AG08396 (cell line): ENCODE results near the gene TRAPPC8.
"Not testable (repeated sequence)": the region's sequence is repeated elsewhere in the genome, so short reads cannot be mapped to it uniquely, and the experiment has no call there.

Source experiments
- DNase-seq: peaks from one replicate; pipeline ENCODE4 v3.0.0; 2012; ENCODE audit warnings: low spot score, mixed read lengths

Gene TRAPPC8

GRCh38 chr18:31863103-31863502 lies 79.8 kb downstream of the TRAPPC8 start:
- no peak for DNase-seq

DNA sequence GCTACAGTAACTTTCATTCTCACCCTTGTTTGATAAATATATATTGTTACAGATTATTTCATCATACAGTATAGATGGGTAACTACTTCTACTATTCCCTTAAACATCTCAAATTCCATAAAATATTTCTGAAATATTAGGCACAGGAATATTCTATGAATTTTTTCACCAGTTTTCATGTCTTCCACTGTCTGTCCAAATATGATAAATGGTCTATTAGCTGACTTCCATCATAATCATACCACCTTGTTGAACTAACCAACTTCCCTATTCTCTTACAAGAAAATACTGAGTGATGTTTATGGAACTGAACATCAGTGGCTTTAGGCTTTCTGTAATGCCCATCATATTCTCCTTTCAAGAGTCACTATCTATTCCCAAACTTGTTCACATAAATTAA lies 82.4 kb downstream of the TRAPPC8 start:
- DNase-seq: no peak

DNA sequence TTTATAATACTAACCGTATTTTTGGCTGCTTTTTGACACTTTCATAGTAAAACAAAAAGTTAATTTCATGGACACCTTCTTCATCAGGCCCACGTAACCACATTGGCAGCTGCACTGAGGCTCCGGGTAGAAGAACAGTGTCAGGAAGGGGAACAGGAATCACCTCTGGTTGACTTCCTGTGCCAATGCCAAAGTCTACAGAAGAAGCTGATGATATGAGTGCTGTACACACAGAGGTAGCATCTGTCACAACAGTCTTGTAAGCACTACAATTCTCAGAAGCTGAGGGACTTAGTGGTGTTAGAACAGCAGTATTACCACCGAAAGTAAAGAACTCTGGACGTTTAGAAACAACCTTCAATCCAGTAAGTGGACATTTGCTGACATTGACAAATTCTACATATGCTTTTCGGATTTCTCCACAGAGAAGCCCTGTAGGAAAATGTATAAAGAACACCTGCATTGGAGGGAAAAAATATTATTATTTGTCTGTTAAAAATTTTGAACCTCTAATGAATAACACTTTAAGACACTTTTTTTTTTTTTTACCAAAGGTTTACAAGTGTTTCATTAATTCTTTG lies 85.3 kb downstream of the TRAPPC8 start:
- DNase-seq: no peak

GRCh38 chr18:31850844-31851243 lies 92.1 kb downstream of the TRAPPC8 start:
- no peak for DNase-seq

DNA sequence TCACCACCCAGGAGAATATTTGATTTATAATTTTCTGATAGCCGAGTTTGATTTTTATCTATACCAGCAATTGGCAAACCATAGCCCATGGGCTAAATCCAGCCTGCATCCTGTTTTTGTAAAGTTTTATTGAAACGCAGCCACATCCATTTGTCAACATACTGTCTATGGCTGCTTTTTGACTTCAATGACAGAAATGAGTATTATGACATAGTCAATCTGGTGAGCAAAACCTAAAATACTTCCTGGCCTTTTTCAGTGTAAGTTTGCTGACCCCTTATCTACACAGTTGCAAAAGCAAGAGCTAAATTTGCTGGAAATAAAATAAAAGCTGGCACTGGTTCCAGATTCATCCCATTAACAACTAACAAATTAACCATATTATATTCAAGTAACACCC lies 102.4 kb downstream of the TRAPPC8 start:
- no peak for DNase-seq

GRCh38 chr18:31837879-31838278 lies 105.0 kb downstream of the TRAPPC8 start:
- DNase-seq: no peak

GRCh38 chr18:31835528-31836133 lies 107.3 kb downstream of the TRAPPC8 start:
- peak; percentile 9 for DNase-seq

DNA sequence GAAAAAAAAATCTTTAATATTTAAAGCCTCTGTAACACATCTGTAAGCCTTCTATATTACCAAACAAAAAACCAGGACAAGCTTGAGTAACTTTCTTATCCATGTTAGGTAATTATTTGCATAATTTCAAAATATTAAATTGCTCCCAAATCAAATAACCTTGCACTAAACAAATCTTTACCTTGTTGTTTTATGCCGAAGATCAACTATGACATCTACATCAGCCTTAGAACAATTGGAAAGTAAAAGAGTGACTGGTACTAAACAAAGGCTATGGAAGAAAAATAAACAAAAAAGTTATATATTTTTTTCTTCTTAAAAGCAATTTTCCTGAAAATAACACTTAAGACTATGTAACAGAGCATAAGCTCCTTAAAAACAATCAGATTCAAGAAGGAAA lies 111.0 kb downstream of the TRAPPC8 start:
- no peak for DNase-seq

DNA sequence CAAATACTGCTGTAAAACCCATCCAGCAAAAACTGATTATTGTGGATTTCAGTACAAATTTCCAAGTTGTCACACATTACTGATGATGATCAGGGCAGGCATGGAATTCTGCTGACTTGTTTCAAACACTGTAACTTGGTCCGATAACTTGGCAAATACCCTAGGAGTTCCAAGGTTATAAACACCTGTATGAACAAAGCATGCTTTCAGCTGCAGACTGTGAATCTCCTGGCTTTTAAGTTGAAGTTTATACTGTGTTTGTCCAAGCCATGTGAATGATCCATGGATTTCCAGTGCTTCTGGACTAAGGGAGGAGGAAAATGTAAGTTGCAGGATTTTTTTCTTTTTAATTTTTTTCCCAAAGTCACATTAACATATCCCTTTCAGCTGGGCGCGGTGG lies 112.2 kb downstream of the TRAPPC8 start:
- no peak for DNase-seq

DNA sequence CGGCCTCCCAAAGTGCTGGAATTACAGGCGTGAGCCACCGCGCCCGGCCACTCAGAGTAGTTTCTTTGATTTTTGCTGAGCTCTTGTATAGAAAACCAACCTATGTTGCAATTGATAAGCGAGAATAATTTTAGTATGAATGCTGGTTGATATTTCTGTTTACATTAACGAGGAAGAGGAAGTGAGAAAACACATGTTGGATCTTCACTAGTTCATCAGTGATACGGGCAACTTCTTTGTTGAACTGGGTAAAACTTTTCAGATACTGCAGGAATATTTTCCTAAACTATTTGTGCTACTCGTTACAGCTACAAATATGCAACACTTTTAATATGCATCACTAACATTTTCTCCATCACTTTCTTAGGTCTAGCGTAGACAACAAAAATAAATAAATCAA lies 114.3 kb downstream of the TRAPPC8 start:
- DNase-seq: no peak

DNA sequence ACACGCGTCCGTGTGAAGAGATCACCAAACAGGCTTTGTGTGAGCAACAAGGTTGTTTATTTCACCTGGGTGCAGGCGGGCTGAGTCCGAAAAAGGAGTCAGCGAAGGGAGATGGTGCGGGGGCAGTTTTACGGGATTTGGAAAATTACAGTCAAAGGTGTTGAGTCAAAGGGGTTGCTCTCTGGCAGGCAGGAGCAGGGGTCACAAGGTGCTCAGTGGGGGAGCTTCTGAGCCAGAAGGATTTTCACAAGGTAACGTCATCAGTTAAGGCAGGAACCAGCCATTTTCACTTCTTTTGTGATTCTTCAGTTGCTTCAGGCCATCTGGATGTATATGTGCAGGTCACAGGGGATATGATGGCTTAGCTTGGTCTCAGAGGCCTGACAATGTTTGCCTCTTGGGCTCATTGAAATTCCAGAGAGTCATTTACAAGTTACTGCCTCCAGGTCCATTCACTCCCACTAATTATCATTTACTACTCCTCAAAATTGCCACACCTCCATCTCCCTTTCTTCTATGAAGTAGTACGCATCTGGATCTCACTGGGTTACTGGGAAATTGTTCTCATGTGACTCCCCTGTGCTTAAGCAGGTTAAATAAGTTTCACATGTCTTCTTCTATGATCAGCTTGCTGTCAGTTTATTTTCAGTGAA lies 116.1 kb downstream of the TRAPPC8 start:
- not testable (repeated sequence) for DNase-seq

DNA sequence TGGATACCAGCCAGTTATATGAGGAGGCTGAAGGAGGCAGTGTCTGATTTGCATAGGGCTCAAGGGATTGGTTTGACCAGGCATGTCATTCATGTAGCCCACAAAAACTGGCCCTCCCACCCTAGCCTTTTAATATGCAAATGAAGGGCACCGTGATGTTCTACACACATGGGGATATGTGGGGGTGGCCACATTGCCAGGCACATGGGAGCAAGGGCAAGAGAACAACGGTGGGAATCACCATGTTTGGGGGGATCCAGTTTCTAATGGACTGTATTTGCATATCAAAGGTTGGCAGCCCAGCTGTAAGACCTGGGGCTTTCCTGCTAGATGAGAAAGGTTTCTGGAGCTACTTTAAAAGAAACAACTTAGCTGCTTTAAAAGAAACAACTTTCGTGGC lies 117.2 kb downstream of the TRAPPC8 start:
- no peak for DNase-seq

GRCh38 chr18:31821545-31822171 lies 121.3 kb downstream of the TRAPPC8 start:
- DNase-seq: no peak

- no peak for DNase-seq
These were observed 123.1 kb downstream of the TRAPPC8 start for GRCh38 chr18:31819925-31820229.

DNA sequence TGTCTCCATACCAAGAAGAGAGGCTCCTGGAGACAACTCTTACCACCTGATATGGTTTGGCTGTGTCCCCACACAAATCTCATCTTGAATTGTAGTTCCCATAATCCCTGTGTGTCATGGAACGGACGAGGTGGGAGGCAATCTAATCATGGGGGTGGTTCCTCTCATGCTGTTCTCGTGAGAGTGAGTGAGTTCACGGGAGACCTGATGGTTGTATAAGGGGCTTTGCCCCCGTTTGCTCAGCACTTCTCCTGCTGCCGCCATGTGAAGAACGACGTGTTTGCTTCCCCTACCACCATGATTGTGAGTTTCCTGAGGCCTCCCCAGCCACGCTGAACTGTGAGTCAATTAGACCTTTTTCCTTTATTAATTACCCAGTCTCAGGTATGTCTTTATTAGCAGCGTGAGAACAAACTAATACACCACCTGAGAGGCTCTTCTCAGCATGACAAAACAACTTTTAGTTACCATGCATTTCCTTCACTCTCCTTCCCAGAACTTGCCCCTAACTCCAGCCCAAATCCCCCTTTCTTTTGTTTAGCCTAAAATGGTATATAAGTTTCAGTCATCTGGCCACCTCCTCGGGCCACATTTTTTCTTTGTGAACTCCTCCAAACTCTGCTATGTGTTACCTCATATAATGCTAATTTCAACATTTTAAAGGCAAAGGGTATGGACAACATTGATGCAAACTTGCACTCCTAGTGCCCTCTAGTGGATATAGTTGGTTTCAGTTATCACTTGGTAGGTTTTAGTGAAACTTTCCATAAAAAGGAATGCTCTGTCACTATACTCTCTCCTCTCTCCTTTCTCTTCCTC lies 123.6 kb downstream of the TRAPPC8 start:
- DNase-seq: peak; percentile 24

- DNase-seq: no peak
These were observed 128.8 kb downstream of the TRAPPC8 start for GRCh38 chr18:31814132-31814531.

- not testable (repeated sequence) for DNase-seq
These were observed 132.4 kb downstream of the TRAPPC8 start for GRCh38 chr18:31810336-31811130.

DNA sequence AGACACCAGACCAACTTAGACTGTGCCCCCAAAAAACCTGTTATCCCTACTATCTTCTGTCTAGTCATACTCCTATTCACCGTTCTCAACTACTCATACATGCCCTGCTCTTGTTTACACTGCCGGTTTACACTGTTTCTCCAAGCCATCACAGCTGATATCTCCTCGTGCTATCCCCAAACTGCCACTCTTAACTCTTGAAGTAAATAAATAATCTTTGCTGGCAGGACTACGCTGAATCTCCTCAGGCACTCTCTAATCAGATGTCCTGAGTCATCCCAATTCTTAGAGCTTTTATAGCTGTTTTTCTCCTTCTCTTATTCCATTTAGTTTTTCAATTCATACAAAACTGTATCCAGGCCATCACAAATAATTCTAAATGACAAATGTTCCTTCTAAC lies 133.9 kb downstream of the TRAPPC8 start:
- not testable (repeated sequence) for DNase-seq

- DNase-seq: no peak
These were observed 141.8 kb downstream of the TRAPPC8 start for GRCh38 chr18:31801078-31801477.

GRCh38 chr18:31799257-31799656 lies 143.7 kb downstream of the TRAPPC8 start:
- not testable (repeated sequence) for DNase-seq

DNA sequence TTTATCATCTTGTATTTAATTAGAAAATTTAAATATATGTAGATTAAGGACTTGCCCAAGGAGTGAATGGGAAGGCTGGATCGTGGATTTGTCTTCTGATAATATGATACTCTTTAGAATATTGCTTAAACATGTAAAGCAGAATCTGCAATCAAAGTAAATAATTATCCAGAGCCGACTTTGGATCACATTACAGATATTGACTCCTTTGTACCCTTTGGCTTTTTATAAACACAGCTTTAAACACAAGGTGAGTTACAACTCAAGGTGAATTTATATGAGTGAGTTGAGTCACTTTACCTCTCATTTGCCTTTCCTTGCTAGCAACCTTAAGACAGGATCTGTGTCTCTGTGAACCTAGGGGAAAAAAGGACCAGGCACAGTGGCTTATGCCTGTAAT lies 144.5 kb downstream of the TRAPPC8 start:
- DNase-seq: no peak

DNA sequence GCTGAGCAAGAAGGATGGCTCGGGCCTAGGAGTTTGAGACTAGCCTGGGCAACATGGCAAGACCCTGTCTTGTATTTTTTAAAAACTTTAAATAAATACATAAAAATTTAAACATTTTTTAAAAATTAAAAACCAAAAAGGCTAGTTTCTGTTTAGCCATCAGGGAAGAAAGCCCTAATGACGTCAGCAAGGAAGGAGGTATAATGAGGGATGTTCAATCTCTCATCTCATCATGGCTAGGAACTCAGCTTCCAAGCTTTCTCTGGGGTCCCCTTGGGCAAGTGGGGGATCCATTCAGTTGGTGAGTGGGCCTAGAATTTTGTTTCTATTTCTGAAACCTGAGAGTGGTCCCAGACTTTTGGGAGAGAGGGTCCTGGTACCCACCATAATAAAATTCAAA lies 147.2 kb downstream of the TRAPPC8 start:
- no peak for DNase-seq
